HG02852 (cell line): ENCODE measurements around the gene TINAGL1.

Source experiments
- ATAC-seq: cut with Tn5 transposase; IDR thresholded peaks from one replicate; pipeline ENCODE4 v1.9.1; 2021; ENCODE audit warnings: mild to moderate bottlenecking, moderate library complexity; ENCODE audit not compliant: unreplicated experiment

TINAGL1 gene

DNA sequence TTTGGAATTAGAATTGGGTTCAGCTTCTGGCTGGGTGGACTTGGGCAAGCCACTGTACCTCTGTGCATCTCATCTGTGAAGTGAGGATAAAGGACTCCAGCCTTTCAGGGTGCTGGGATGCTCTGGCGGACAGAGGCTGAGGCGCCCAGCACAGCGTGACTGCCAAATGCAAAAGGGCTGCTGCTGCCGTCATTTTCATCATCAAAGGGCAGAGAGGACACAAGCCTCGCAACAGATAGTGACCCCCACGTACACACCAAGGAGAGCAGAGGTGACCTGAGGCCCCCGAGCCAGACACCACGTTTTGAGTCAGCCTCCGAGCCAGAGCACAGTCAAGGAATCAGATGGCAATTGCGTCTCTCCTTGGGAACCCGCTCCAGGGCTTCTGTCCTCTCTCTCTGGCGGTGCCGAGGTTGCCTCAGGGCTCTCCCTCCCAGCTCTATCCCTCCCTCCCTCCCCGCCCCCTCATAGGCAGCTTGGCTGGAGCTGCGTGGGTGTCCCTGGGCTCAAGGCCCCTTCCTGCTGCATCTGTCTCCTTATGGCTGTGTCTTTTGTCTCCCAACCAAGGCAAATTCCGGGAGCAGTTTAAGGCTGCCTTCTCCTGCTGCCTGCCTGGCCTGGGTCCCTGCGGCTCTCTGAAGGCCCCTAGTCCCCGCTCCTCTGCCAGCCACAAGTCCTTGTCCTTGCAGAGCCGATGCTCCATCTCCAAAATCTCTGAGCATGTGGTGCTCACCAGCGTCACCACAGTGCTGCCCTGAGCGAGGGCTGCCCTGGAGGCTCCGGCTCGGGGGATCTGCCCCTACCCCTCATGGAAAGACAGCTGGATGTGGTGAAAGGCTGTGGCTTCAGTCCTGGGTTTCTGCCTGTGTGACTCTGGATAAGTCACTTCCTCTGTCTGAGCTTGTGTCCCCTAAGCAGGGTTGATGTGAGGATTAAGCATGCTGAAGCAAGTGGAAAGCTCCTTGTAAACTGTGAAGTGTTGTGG lies 50.2 kb downstream of the TINAGL1 start:
- ATAC-seq = no peak

- ATAC-seq = no peak
Measured at GRCh38 chr1:31627301-31627929, 51.1 kb downstream of the TINAGL1 start.

- no peak for ATAC-seq
Measured at GRCh38 chr1:31627930-31628559, 51.7 kb downstream of the TINAGL1 start.

DNA sequence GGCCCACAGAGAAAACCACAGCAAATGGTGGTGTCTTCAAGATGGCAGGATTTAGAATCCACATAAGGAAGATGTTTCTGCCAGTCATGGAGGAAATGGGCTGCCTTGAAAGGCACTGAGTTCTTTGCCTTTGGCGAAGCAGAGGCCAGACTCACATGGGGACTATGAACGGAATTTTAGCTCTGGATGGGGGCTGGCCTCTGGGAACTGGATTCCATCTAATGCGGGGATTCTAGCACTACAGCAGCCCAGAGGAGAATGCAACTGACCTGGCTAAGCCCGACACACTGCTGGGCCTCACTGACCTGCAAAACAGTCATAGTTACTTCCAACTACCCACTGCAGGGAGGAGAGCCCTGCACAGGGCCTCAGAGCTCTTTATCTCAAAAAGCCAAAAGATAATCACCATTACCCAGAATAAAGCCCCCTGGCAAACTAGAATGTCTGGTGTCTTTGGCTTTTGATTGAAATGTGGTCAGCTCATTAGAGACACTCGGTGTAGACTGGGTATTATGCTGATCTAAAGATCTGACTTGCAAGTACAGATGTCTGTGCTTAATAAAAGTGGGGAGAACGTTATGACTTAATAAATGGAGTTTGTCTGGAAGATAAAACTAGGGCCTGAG lies 52.7 kb downstream of the TINAGL1 start:
- no peak for ATAC-seq

DNA sequence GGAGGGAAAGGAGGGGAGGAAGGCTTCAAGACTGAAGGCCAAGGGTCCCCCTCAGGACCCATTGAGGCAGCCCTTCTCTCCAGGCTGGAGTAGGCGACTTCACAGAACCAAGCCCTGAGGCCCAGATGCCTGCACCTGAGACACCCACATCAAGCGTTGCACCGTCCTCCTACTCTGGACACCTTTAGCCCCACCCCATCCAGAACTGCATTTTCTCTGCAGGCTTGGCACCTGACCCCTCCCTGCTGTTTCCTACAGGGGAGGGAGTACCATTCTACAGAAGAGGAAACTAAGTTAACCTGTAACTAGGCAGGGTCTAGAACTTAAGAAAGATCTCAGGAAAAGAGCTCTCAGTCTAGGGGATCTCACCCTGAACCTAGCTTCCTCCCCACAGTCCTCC lies 56.3 kb downstream of the TINAGL1 start:
- no peak for ATAC-seq

- no peak for ATAC-seq
Measured at GRCh38 chr1:31633117-31633516, 56.8 kb downstream of the TINAGL1 start.
